ENCODE results near the gene DOCK9. TPM values are rescaled to one million over a fixed set of nuclear protein-coding genes. Genes with fewer than 3 reads are reported as not detected.
A peak's percentile ranks its signal among the peaks of the same experiment; 100 is the strongest.

The DOCK9 gene
- total RNA-seq, 1 donor from 2014 or later = 170 TPM

GRCh38 chr13:98966019-98966418, 11.8 kb downstream of the DOCK9 start:
- H3K27ac ChIP-seq = no peak overlapping the region
- H3K4me3 ChIP-seq = no peak overlapping the region
- DNase-seq = no peak
- ATAC-seq = no peak
- H3K9me3 ChIP-seq = no peaks in the 10 kb centered on the region
- H3K4me1 ChIP-seq = peaks cover 34% of the 10 kb centered on the region
- no peak for TF ChIP-seq CTCF (IDR thresholded peaks at IDR 0.05)
- H3K27me3 ChIP-seq = no peaks in the 10 kb centered on the region
- H3K36me3 ChIP-seq = no peaks in the 10 kb centered on the region
- intact Hi-C loops (cut with DNase I) = no loop called here

- no peaks in the 10 kb centered on the region for H3K27me3 ChIP-seq
- H3K36me3 ChIP-seq = no peaks in the 10 kb centered on the region
- no peak overlapping the region for H3K4me3 ChIP-seq
- H3K27ac ChIP-seq = no peak overlapping the region
- no peak for TF ChIP-seq CTCF (IDR thresholded peaks at IDR 0.05)
- no peak for DNase-seq
- intact Hi-C loops (cut with DNase I) = no loop called here
- ATAC-seq = no peak
- no peaks in the 10 kb centered on the region for H3K9me3 ChIP-seq
- H3K4me1 ChIP-seq = peaks cover 29% of the 10 kb centered on the region
Observed at GRCh38 chr13:98965325-98965724, 12.5 kb downstream of the DOCK9 start.

GRCh38 chr13:98963917-98964316, 13.9 kb downstream of the DOCK9 start:
- Histone ChIP-seq H3K4me1 (peaks cover 29% of the 10 kb centered on the region), H3K4me3 (no peak overlapping the region), H3K36me3 (no peaks in the 10 kb centered on the region), H3K9me3 (no peaks in the 10 kb centered on the region), H3K27me3 (no peaks in the 10 kb centered on the region), H3K27ac (no peak overlapping the region)
- ATAC-seq (peak; percentile 21), DNase-seq (no peak)
- intact Hi-C loops (cut with DNase I) = no loop called here
- no peak for TF ChIP-seq CTCF (IDR thresholded peaks at IDR 0.05)

- no peak for TF ChIP-seq CTCF (IDR thresholded peaks at IDR 0.05)
- Histone ChIP-seq H3K4me3 (no peak overlapping the region), H3K27me3 (no peaks in the 10 kb centered on the region), H3K27ac (no peak overlapping the region), H3K36me3 (no peaks in the 10 kb centered on the region), H3K9me3 (no peaks in the 10 kb centered on the region), H3K4me1 (peaks cover 29% of the 10 kb centered on the region)
- no peak for ATAC-seq
- DNase-seq = no peak
- intact Hi-C loops (cut with DNase I) = no loop called here
Observed at GRCh38 chr13:98962901-98963590, 14.8 kb downstream of the DOCK9 start.

GRCh38 chr13:98961503-98962105, 16.3 kb downstream of the DOCK9 start:
- ATAC-seq (no peak), DNase-seq (no peak)
- Histone ChIP-seq H3K9me3 (no peaks in the 10 kb centered on the region), H3K27ac (no peak overlapping the region), H3K4me1 (peaks cover 29% of the 10 kb centered on the region), H3K4me3 (no peak overlapping the region), H3K36me3 (no peaks in the 10 kb centered on the region), H3K27me3 (no peaks in the 10 kb centered on the region)
- TF ChIP-seq CTCF (IDR thresholded peaks at IDR 0.05) = no peak
- intact Hi-C loops (cut with DNase I) = no loop called here
